ENCODE measurements around the gene MACROD2. TPM values are rescaled to one million over a fixed set of nuclear protein-coding genes. Genes with fewer than 3 reads are reported as not detected.

The MACROD2 gene
- total RNA-seq, 2 donors from 2014 or later: 0.94 to 10.4 TPM

DNA sequence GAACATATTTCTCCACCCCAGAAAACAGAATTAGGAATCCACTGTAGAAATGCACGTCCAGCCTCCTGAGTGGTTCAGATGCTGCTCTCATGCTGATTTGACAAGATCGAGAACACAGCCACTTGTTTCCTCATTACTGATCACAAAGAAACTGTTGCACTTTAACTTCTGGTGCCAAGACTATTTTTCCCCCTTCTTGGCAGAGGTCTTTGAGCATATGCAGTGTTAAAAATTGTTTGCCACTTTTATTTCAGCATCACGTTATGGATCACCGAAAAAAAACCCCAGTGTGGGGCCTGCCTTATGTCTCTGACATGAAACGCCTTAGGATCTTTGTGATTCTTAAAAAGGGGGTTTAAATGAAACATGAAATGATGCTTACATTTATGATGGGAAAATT is 1511.0 kb downstream of the MACROD2 start:
- Histone ChIP-seq H3K4me1 (no peaks in the 10 kb centered on the region), H3K27ac (no peak overlapping the region), H3K9me3 (no peaks in the 10 kb centered on the region), H3K27me3 (no peaks in the 10 kb centered on the region), H3K4me3 (no peak overlapping the region), H3K36me3 (no peaks in the 10 kb centered on the region)
- TF ChIP-seq, protein P1, sequence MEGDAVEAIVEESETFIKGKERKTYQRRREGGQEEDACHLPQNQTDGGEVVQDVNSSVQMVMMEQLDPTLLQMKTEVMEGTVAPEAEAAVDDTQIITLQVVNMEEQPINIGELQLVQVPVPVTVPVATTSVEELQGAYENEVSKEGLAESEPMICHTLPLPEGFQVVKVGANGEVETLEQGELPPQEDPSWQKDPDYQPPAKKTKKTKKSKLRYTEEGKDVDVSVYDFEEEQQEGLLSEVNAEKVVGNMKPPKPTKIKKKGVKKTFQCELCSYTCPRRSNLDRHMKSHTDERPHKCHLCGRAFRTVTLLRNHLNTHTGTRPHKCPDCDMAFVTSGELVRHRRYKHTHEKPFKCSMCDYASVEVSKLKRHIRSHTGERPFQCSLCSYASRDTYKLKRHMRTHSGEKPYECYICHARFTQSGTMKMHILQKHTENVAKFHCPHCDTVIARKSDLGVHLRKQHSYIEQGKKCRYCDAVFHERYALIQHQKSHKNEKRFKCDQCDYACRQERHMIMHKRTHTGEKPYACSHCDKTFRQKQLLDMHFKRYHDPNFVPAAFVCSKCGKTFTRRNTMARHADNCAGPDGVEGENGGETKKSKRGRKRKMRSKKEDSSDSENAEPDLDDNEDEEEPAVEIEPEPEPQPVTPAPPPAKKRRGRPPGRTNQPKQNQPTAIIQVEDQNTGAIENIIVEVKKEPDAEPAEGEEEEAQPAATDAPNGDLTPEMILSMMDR (IDR thresholded peaks at IDR 0.05): no peak
- DNase-seq (ENCODE audit: low spot score): no peak

DNA sequence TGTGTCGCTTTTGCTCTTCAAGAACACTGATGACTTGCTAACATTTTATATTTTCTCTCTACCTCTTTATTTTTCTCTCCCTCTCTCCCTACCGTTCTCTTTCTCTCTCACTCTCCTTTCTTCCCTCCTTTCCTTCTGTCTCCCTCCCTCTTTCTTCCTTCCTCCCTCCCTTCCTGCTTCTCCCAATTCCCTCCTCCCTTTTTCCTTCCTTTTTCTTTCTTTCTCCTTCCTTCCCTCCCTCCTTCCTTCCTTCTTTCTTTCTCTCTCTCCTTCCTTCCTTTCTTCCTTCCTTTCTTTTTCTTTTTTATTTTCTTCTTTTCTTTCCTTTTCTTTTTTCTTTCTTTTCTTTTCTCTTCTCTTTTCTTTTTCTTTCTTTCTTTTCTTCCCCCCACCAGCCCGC is 1511.8 kb downstream of the MACROD2 start:
- TF ChIP-seq, protein P1 (IDR thresholded peaks at IDR 0.05): no peak

DNA sequence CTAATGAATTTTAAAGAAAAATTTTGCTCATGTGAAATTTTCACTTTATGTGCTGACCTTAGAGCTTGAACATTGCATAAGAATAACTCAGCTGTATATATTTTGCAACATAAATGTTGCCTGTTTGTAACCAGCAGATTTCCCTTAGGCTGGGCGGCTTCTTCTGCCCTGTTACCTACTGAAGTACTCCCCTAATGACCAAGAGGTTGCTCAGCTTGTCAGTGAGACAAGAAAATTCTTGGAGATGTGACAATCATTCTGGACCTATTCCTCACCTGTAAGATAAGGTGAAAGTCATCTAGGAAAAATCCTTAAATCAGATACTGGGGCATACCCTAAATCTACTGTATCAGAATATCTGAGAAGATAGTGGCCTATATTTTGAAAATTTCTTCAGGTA is 1516.2 kb downstream of the MACROD2 start:
- Histone ChIP-seq H3K4me3 (no peak overlapping the region), H3K27me3 (no peaks in the 10 kb centered on the region), H3K36me3 (no peaks in the 10 kb centered on the region), H3K4me1 (no peaks in the 10 kb centered on the region), H3K9me3 (no peaks in the 10 kb centered on the region), H3K27ac (no peak overlapping the region)
- TF ChIP-seq, protein P1 (IDR thresholded peaks at IDR 0.05): no peak
- DNase-seq (ENCODE audit: low spot score): no peak

More for the DNA sequence above, 1511.8 kb downstream of the MACROD2 start:
- Histone ChIP-seq H3K4me1 (no peaks in the 10 kb centered on the region), H3K9me3 (no peaks in the 10 kb centered on the region), H3K4me3 (no peak overlapping the region), H3K27me3 (no peaks in the 10 kb centered on the region), H3K36me3 (no peaks in the 10 kb centered on the region), H3K27ac (no peak overlapping the region)
- DNase-seq (ENCODE audit: low spot score): no peak

DNA sequence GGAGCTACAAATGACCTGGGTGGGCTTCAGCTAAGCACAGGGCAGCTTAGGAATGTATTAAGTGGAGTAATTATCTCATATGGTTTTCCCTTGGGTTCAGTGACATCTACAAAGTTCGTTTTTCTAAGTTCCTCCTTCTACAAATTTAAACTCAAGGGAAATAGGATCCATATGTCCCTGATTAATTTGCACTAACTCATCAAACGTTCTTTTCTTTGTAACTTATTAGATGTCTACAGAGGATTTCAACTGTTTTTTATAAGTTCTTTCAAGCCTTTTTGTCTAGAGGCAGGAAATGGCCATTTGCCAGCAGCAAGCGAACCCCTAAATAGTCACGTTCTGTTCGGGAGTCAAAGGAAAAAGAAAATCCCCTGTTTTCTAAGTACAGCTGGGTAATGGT is 1517.6 kb downstream of the MACROD2 start:
- H3K36me3 ChIP-seq: no peaks in the 10 kb centered on the region
- H3K4me3 ChIP-seq: no peak overlapping the region
- TF ChIP-seq, protein P1 (IDR thresholded peaks at IDR 0.05): no peak
- no peaks in the 10 kb centered on the region for H3K4me1 ChIP-seq
- H3K9me3 ChIP-seq: no peaks in the 10 kb centered on the region
- no peaks in the 10 kb centered on the region for H3K27me3 ChIP-seq
- no peak for DNase-seq (ENCODE audit: low spot score)
- H3K27ac ChIP-seq: no peak overlapping the region

DNA sequence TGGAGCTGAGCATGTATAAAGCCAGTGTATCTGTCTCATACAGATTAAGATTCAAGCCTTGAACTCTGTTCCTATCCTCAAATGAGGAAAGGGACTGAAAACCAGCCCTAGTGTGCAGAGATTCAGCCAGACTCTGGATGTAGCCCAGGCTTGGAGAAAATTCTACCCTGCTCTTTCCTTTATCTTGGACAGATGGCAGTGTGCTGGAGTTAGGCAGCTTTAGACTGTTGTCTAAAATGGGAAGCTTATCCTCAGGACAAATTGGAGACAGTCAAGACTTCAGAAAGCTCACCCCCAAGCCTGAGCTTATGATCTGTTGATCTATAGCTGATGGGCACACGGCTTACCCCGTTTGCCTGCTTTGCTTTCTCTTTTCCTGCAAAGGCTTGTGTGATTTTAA is 1520.4 kb downstream of the MACROD2 start:
- H3K4me1 ChIP-seq: no peaks in the 10 kb centered on the region
- H3K27me3 ChIP-seq: no peaks in the 10 kb centered on the region
- TF ChIP-seq, protein P1 (IDR thresholded peaks at IDR 0.05): no peak
- no peak for DNase-seq (ENCODE audit: low spot score)
- H3K4me3 ChIP-seq: no peak overlapping the region
- H3K27ac ChIP-seq: no peak overlapping the region
- H3K36me3 ChIP-seq: no peaks in the 10 kb centered on the region
- no peaks in the 10 kb centered on the region for H3K9me3 ChIP-seq

DNA sequence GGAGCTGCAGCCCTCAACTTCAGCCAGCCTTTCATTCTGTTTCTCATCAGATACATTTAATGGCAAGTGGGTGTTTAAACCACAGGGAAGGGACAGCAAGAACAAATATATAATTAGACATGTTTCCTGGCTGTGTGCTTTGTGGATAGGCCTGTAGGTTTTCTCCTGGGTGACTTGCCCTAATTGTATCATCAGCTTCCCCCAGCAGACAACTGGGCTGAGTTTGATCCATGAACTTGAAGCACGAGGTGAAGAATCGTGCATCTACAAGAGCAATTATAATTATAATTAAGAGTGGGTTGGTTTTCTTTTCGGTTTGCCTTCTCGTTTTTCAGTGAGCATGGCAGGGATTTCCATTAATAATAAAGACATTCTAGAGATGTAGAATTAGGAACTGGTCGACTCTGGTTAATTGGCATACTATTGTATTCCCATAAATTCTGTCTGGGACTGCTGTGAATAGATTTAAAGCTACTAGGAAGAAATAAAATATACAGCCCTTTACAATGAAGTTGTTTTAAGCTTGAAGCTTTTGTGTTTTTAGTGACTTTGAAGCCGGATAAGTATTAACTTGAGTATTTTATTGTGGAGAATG is 1525.7 kb downstream of the MACROD2 start:
- DNase-seq (ENCODE audit: low spot score): no peak
- H3K27ac ChIP-seq: no peak overlapping the region
- TF ChIP-seq, protein P1 (IDR thresholded peaks at IDR 0.05): no peak
- no peaks in the 10 kb centered on the region for H3K27me3 ChIP-seq
- no peaks in the 10 kb centered on the region for H3K36me3 ChIP-seq
- no peaks in the 10 kb centered on the region for H3K4me1 ChIP-seq
- no peak overlapping the region for H3K4me3 ChIP-seq
- no peaks in the 10 kb centered on the region for H3K9me3 ChIP-seq

Data from right atrium auricular region (tissue), 2 donors.